NCI-H2081 (cell line): Measurements from ENCODE around the gene TMPRSS13.

Experiments used
- DNase-seq, 2 experiments: peaks; one replicate each; lab custom pipeline; 2025; lab: John Stamatoyannopoulos, UW

Gene TMPRSS13

GRCh38 chr11:117888139-117888566 lies 41.0 kb downstream of the TMPRSS13 start:
- no peak for DNase-seq

GRCh38 chr11:117887431-117888138 lies 41.6 kb downstream of the TMPRSS13 start:
- DNase-seq, result no peak

GRCh38 chr11:117885777-117886176 lies 43.4 kb downstream of the TMPRSS13 start:
- DNase-seq, result no peak

- DNase-seq, result no peak
These were observed 44.2 kb downstream of the TMPRSS13 start for GRCh38 chr11:117884994-117885393.

- no peak for DNase-seq
These were observed 46.1 kb downstream of the TMPRSS13 start for GRCh38 chr11:117883063-117883462.

- DNase-seq, result peak; percentile 37 to 59
These were observed 46.8 kb downstream of the TMPRSS13 start for GRCh38 chr11:117882311-117882905.

GRCh38 chr11:117881217-117881616 lies 48.0 kb downstream of the TMPRSS13 start:
- no peak for DNase-seq

GRCh38 chr11:117879516-117880480 lies 49.4 kb downstream of the TMPRSS13 start:
- no peak for DNase-seq

GRCh38 chr11:117878939-117879475 lies 50.2 kb downstream of the TMPRSS13 start:
- no peak for DNase-seq

- no peak for DNase-seq
These were observed 50.8 kb downstream of the TMPRSS13 start for GRCh38 chr11:117878314-117878938.

- peak in 1 of 2 experiments; percentile 29 for DNase-seq
These were observed 52.0 kb downstream of the TMPRSS13 start for GRCh38 chr11:117877120-117877784.

GRCh38 chr11:117876341-117877119 lies 52.7 kb downstream of the TMPRSS13 start, which contains the start of gene FXYD6:
FXYD6 (minus strand) TSS chr11:117876658; CDS start chr11:117842776, 33,882 bp downstream.
- peak; percentile 77 to 82 for DNase-seq

GRCh38 chr11:117876059-117876340 lies 53.2 kb downstream of the TMPRSS13 start:
- no peak for DNase-seq

GRCh38 chr11:117875382-117876058 lies 53.7 kb downstream of the TMPRSS13 start:
- peak; percentile 74 to 81 for DNase-seq

- no peak for DNase-seq
These were observed 54.3 kb downstream of the TMPRSS13 start for GRCh38 chr11:117874910-117875381.

- DNase-seq, result peak in 1 of 2 experiments; percentile 41
These were observed 54.8 kb downstream of the TMPRSS13 start for GRCh38 chr11:117874253-117874909.

GRCh38 chr11:117873828-117874125 lies 55.4 kb downstream of the TMPRSS13 start:
- DNase-seq, result no peak

GRCh38 chr11:117872975-117873827 lies 56.0 kb downstream of the TMPRSS13 start:
- DNase-seq, result no peak
